AG04450 (cell line): Measurements from ENCODE around the gene YWHAB. TPM values are rescaled to one million over a fixed set of nuclear protein-coding genes. Genes with fewer than 3 reads are reported as not detected.
A peak's percentile ranks its signal among the peaks of the same experiment; 100 is the strongest.

Source experiments
- CTCF ChIA-PET: fragments of 300-600, 350-600 bp; formaldehyde crosslinking; extraction: SDS; loops from one replicate; lab custom pipeline; 2022; ENCODE audit warnings: antibody characterized with exemption, inconsistent platforms; lab: Charles Lee
- POLR2A ChIA-PET: fragments of 350-600 bp; formaldehyde crosslinking; extraction: SDS; loops from one replicate; lab custom pipeline; 2021; ENCODE audit warnings: antibody characterized with exemption, inconsistent platforms; lab: Yijun Ruan, JAX
- DNase-seq: peaks from one replicate; pipeline ENCODE4 v3.0.0-alpha.2; 2011; ENCODE audit warnings: low read depth, low spot score
- H3K27ac ChIP-seq: one replicate; pipeline ENCODE4 v1.5.1; 2012; ENCODE audit warnings: low read depth, low read length, control low read depth
- H3K27me3 ChIP-seq: one replicate; pipeline ENCODE4 v1.6.0; 2012; ENCODE audit warnings: low read length; ENCODE audit not compliant: control insufficient read depth, insufficient read depth
- H3K4me3 ChIP-seq: 2 replicates; pipeline ENCODE4 v1.5.1; 2011; ENCODE audit warnings: mild to moderate bottlenecking, low read depth, low read length, control low read depth
- H3K9me3 ChIP-seq: 2 replicates; pipeline ENCODE4 v1.5.1; 2012; ENCODE audit warnings: low read length; ENCODE audit not compliant: control insufficient read depth, insufficient read depth
- CTCF ChIP-seq: IDR thresholded peaks from 2 replicates; pipeline ENCODE4 v1.5.1; 2011; ENCODE audit warnings: low read depth, low read length, control low read depth, inconsistent platforms
- polyA plus RNA-seq: library from polyadenylated mRNA; depleted of rRNA; stranded (reverse); fragments of >200 nt; gene quantifications from 2 replicates; pipeline ENCODE4 v1.2.3, GENCODE V29; 2011

The YWHAB gene
- polyA plus RNA-seq, 1 experiment, result 178 TPM

GRCh38 chr20:44911264-44911921, 25.9 kb downstream of the YWHAB start:
- Histone ChIP-seq H3K9me3 (no peaks in the 10 kb centered on the region), H3K27ac (no peak overlapping the region), H3K4me3 (no peak overlapping the region), H3K27me3 (no peaks in the 10 kb centered on the region)
- no peak for DNase-seq
- POLR2A ChIA-PET, result interaction anchor here (0.7 kb wide), 1 partner anchor 10 kb away, joined by 3 read pairs; no protein-coding TSS in a partner anchor
- CTCF ChIA-PET, result no interaction called here
- TF ChIP-seq CTCF, result peak; percentile 42

- ChIA-PET CTCF (no interaction called here), POLR2A (no interaction called here)
- Histone ChIP-seq H3K27ac (no peak overlapping the region), H3K9me3 (no peaks in the 10 kb centered on the region), H3K4me3 (no peak overlapping the region), H3K27me3 (no peaks in the 10 kb centered on the region)
- no peak for TF ChIP-seq CTCF
- no peak for DNase-seq
Measured at GRCh38 chr20:44912189-44912588, 26.7 kb downstream of the YWHAB start.

GRCh38 chr20:44914924-44915323, 29.4 kb downstream of the YWHAB start:
- no peaks in the 10 kb centered on the region for H3K27me3 ChIP-seq
- no peak overlapping the region for H3K27ac ChIP-seq
- DNase-seq, result no peak
- no peaks in the 10 kb centered on the region for H3K9me3 ChIP-seq
- ChIA-PET CTCF (no interaction called here), POLR2A (no interaction called here)
- TF ChIP-seq CTCF, result no peak
- H3K4me3 ChIP-seq, result no peak overlapping the region

- no peaks in the 10 kb centered on the region for H3K9me3 ChIP-seq
- H3K4me3 ChIP-seq, result no peak overlapping the region
- ChIA-PET POLR2A (no interaction called here), CTCF (no interaction called here)
- no peak for TF ChIP-seq CTCF
- no peak overlapping the region for H3K27ac ChIP-seq
- no peaks in the 10 kb centered on the region for H3K27me3 ChIP-seq
- no peak for DNase-seq
Measured at GRCh38 chr20:44916586-44916985, 31.1 kb downstream of the YWHAB start.

- no peak for TF ChIP-seq CTCF
- Histone ChIP-seq H3K4me3 (no peak overlapping the region), H3K27ac (no peak overlapping the region), H3K27me3 (no peaks in the 10 kb centered on the region), H3K9me3 (no peaks in the 10 kb centered on the region)
- CTCF ChIA-PET, result no interaction called here
- POLR2A ChIA-PET, result no interaction called here
- no peak for DNase-seq
Measured at GRCh38 chr20:44917399-44917798, 31.9 kb downstream of the YWHAB start.
